Measurements from ENCODE around the gene CALY.
A peak's percentile ranks its signal among the peaks of the same experiment; 100 is the strongest.

CALY gene

DNA sequence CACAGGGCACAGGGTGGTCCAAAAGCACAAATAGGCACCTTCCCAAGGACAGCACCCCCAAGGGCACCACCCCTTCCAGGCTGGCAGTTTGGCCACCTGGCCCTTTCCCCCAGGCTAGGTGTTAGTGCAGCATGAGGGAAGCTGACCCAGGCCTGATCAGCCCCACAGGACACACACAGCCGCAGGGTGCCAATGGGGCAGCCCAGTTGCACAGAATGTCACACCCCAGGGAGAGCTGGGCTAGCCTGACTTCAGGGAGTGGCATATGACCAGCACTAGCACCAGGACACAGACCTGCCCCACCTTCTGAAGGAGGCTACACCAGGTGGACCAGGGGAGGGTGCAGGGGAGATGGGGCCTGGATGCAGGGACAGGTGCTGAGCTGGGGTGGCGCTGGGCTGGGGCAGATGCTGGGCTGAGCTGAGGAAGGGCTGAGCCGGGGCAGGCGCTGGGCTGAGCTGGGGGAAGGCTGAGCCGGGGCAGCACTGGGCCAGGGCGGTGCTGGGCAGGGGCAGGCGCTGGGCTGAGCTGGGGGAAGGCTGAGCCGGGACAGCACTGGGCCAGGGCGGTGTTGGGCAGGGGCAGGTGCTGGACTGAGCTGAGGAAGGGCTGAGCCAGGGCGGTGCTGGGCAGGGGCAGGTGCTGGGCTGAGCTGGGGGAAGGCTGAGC lies 56.2 kb downstream of the CALY start:
- Histone ChIP-seq H3K9me3 (ENCODE audit: control insufficient read depth, insufficient read depth, low read depth, low read length) (no peaks in the 10 kb centered on the region), H3K4me1 (ENCODE audit: control insufficient read depth, insufficient read depth, low read length) (no peaks in the 10 kb centered on the region), H3K36me3 (ENCODE audit: control insufficient read depth in 2 of 2, insufficient read depth in 1 of 2, low read length in 2 of 2) (peaks cover 5 to 67% of the 10 kb centered on the region in 2 experiments), H3K4me3 (ENCODE audit: low read depth, low read length) (no peak overlapping the region), H3K27ac (ENCODE audit: extremely low read depth, low read depth, low read length) (no peak overlapping the region)
- TF ChIP-seq, protein P1, sequence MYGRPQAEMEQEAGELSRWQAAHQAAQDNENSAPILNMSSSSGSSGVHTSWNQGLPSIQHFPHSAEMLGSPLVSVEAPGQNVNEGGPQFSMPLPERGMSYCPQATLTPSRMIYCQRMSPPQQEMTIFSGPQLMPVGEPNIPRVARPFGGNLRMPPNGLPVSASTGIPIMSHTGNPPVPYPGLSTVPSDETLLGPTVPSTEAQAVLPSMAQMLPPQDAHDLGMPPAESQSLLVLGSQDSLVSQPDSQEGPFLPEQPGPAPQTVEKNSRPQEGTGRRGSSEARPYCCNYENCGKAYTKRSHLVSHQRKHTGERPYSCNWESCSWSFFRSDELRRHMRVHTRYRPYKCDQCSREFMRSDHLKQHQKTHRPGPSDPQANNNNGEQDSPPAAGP (tag by site-specific recombination; IDR thresholded peaks at IDR 0.05) = no peak
- TF ChIP-seq ZNF473 (tag by site-specific recombination; IDR thresholded peaks at IDR 0.05) (no peak), ZIC2 (tag by site-specific recombination; IDR thresholded peaks at IDR 0.05) (peak; percentile 59)
- TF ChIP-seq, protein P2, sequence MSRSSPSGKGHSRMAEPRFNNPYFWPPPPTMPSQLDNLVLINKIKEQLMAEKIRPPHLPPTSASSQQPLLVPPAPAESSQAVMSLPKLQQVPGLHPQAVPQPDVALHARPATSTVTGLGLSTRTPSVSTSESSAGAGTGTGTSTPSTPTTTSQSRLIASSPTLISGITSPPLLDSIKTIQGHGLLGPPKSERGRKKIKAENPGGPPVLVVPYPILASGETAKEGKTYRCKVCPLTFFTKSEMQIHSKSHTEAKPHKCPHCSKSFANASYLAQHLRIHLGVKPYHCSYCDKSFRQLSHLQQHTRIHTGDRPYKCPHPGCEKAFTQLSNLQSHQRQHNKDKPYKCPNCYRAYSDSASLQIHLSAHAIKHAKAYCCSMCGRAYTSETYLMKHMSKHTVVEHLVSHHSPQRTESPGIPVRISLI (tag by site-specific recombination; IDR thresholded peaks at IDR 0.05) = no peak
- ChIA-PET CTCF (interaction anchor here (1.1 kb wide), 1 partner anchor 27 kb away, joined by 4 read pairs; no protein-coding TSS in a partner anchor), POLR2A (no interaction called here)

DNA sequence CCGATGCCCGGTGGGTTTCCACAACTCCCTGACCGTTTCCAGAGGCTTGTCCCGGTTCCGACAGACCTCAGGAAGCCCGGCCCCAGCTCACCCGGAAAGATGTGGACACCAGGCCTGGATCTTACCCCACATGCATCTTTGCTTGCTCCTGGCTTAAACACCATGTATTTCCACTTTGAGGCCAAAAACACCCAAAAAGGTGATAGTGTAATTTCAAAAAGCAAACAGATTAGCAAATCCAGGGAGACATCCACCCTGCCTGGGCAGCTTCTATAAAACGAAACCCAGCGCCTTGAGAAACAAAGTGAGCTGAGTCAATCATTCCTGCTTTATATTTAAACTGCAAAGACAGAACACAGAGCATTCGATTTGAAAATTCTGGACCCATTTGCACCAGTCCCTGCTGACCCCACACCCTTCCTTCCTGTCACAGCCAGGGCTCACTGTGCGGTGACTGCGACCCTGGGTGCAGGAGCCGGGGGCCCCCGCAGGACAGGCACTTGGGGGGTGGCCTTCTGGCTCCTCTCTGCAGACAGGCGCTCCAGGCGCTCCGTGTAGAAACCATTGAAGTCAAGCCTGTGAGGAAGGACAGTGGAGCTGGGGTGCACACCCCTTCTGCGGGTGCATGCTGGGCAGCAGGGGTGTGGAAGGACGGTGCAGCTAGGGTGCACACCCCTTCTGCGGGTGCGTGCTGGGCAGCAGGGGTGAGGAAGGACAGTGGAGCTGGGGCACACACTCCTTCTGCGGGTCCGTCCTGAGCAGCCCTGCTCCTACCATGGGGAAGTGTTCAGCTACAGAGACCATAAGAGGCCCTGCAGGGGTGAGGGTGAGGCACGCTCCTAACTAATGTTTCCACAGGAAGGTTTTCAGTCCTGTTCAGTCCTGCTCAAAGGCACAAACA lies 57.1 kb downstream of the CALY start:
- Histone ChIP-seq H3K36me3 (ENCODE audit: control insufficient read depth in 2 of 2, insufficient read depth in 1 of 2, low read length in 2 of 2) (peaks cover 4 to 58% of the 10 kb centered on the region in 2 experiments; a peak in 2 of 3 replicates), H3K9me3 (ENCODE audit: control insufficient read depth, insufficient read depth, low read depth, low read length) (no peaks in the 10 kb centered on the region), H3K4me3 (ENCODE audit: low read depth, low read length) (no peak overlapping the region), H3K27ac (ENCODE audit: extremely low read depth, low read depth, low read length) (no peak overlapping the region), H3K4me1 (ENCODE audit: control insufficient read depth, insufficient read depth, low read length) (no peaks in the 10 kb centered on the region)
- ChIA-PET POLR2A (no interaction called here), CTCF (interaction anchor here (0.7 to 1.1 kb wide), 2 partner anchors 24 to 27 kb away, joined by 3 to 4 read pairs; no protein-coding TSS in a partner anchor)
- peak; percentile 19; the same call in 1 of the 2 replicates for TF ChIP-seq ZBTB17 (tag by site-specific recombination; IDR thresholded peaks at IDR 0.05)
- TF ChIP-seq ZNF221 (tag by site-specific recombination; IDR thresholded peaks at IDR 0.05; ENCODE audit: borderline replicate concordance) = no peak

- H3K36me3 ChIP-seq (ENCODE audit: control insufficient read depth in 2 of 2, insufficient read depth in 1 of 2, low read length in 2 of 2) = peaks cover 0 to 49% of the 10 kb centered on the region in 2 experiments; a peak in 1 of 3 replicates
- no peak overlapping the region for H3K27ac ChIP-seq (ENCODE audit: extremely low read depth, low read depth, low read length)
- H3K4me1 ChIP-seq (ENCODE audit: control insufficient read depth, insufficient read depth, low read length) = no peaks in the 10 kb centered on the region
- 0 out of 2 replicates have a peak, but pooled peaks have one; percentile 9 for TF ChIP-seq GLIS1 (tag by site-specific recombination; IDR thresholded peaks at IDR 0.05)
- no peak for TF ChIP-seq ZNF391 (tag by site-specific recombination; IDR thresholded peaks at IDR 0.05; ENCODE audit: borderline replicate concordance, low read depth)
- 0 out of 2 replicates have a peak, but pooled peaks have one; percentile 11 for TF ChIP-seq ZBTB17 (tag by site-specific recombination; IDR thresholded peaks at IDR 0.05)
- no peak for TF ChIP-seq ZNF555 (tag by site-specific recombination; conservative IDR thresholded peaks at IDR 0.05)
- TF ChIP-seq KLF1 (tag by site-specific recombination; IDR thresholded peaks at IDR 0.05) = peak; percentile 53; the same call in 1 of the 2 replicates
- TF ChIP-seq, protein P1 (tag by site-specific recombination; IDR thresholded peaks at IDR 0.05) = peak; percentile 59; the same call in 1 of the 2 replicates
- TF ChIP-seq ZNF792 (tag by site-specific recombination; IDR thresholded peaks at IDR 0.05) = no peak
- peak; percentile 3 for TF ChIP-seq ZNF600 (tag by site-specific recombination; IDR thresholded peaks at IDR 0.05)
- TF ChIP-seq ZFHX2 (tag by site-specific recombination; conservative IDR thresholded peaks at IDR 0.05) = peak; percentile 81
- TF ChIP-seq SP2 (tag by site-specific recombination; IDR thresholded peaks at IDR 0.05) = 0 out of 2 replicates have a peak, but pooled peaks have one; percentile 18
- TF ChIP-seq EGR2 (tag by site-specific recombination; IDR thresholded peaks at IDR 0.05; ENCODE audit: low read depth) = peak; percentile 89
- TF ChIP-seq, protein P3, sequence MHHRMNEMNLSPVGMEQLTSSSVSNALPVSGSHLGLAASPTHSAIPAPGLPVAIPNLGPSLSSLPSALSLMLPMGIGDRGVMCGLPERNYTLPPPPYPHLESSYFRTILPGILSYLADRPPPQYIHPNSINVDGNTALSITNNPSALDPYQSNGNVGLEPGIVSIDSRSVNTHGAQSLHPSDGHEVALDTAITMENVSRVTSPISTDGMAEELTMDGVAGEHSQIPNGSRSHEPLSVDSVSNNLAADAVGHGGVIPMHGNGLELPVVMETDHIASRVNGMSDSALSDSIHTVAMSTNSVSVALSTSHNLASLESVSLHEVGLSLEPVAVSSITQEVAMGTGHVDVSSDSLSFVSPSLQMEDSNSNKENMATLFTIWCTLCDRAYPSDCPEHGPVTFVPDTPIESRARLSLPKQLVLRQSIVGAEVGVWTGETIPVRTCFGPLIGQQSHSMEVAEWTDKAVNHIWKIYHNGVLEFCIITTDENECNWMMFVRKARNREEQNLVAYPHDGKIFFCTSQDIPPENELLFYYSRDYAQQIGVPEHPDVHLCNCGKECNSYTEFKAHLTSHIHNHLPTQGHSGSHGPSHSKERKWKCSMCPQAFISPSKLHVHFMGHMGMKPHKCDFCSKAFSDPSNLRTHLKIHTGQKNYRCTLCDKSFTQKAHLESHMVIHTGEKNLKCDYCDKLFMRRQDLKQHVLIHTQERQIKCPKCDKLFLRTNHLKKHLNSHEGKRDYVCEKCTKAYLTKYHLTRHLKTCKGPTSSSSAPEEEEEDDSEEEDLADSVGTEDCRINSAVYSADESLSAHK (tag by site-specific recombination; IDR thresholded peaks at IDR 0.05) = no peak
- 0 out of 2 replicates have a peak, but pooled peaks have one; percentile 34 for TF ChIP-seq ZIC2 (tag by site-specific recombination; IDR thresholded peaks at IDR 0.05)
- CTCF ChIA-PET = interaction anchor here (0.7 to 1.8 kb wide), 5 partner anchors 11 to 375 kb away, joined by 3 to 7 read pairs (median 3); no protein-coding TSS in a partner anchor
- no peak overlapping the region for H3K4me3 ChIP-seq (ENCODE audit: low read depth, low read length)
- POLR2A ChIA-PET = no interaction called here
- H3K9me3 ChIP-seq (ENCODE audit: control insufficient read depth, insufficient read depth, low read depth, low read length) = no peaks in the 10 kb centered on the region
These were observed 58.0 kb downstream of the CALY start for GRCh38 chr10:133278577-133279265.
